ENCODE data around the gene PTRH1. TPM values are rescaled to one million over a fixed set of nuclear protein-coding genes. Genes with fewer than 3 reads are reported as not detected.
A peak's percentile ranks its signal among the peaks of the same experiment; 100 is the strongest.

PTRH1 gene
- total and polyA plus RNA-seq, 2 of the 13 experiments (the other 11 are each of a cell fraction or from before 2014, with no cell fraction given) = 4.0 to 10.4 TPM

DNA sequence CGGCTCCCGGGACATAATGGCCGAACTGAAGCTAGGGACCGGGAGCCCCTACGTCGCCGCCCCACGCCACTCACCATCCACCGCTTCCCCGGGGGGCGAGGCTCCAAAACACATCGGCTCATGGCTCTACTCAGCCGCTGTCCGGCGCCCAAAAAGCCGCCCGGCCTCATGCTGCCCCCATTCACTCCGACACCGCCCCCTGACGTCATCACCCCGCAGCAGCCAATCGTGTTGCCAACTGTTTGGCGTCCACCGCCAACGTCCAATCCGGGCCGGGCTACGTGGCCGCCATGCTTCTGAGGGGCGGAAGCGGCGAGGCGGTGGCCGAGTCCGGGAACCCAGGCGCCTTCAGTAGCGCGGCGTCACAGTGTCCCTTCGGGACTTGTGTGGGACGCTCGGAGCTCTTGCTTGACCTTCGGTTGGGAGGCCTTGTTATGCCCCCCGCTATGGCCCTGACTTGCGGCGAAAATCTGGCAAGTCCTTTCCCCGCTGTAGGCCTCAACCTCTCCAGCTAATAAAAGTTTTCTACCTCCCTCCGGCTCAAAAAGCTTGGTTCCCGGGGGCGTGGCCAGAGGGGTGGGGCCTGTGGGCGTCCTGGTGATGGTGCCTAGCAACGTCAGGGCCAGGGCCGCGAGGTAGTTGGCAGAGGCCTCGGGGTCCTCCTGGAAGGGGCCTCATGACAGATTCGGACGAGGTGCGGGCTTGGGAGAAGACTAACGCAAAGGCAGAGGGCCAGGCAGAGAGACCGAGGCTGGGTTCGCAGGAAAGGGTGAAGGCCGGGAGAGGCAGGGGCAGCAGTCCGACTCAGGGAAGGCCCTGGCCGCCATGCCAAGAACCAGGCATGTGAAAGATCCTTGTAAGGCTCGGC lies at the start of gene PTRH1, which contains the start of gene TTC16 (continued):
- peak; percentile 95; the same call in 1 of the 2 replicates for TF ChIP-seq SIN3A (IDR thresholded peaks at IDR 0.05; ENCODE audit: borderline replicate concordance, low read depth, low read length)
- TF ChIP-seq, protein P1, sequence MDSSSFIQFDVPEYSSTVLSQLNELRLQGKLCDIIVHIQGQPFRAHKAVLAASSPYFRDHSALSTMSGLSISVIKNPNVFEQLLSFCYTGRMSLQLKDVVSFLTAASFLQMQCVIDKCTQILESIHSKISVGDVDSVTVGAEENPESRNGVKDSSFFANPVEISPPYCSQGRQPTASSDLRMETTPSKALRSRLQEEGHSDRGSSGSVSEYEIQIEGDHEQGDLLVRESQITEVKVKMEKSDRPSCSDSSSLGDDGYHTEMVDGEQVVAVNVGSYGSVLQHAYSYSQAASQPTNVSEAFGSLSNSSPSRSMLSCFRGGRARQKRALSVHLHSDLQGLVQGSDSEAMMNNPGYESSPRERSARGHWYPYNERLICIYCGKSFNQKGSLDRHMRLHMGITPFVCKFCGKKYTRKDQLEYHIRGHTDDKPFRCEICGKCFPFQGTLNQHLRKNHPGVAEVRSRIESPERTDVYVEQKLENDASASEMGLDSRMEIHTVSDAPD (CRISPR knock-in tag; IDR thresholded peaks at IDR 0.05) = no peak
- TF ChIP-seq, protein P2, sequence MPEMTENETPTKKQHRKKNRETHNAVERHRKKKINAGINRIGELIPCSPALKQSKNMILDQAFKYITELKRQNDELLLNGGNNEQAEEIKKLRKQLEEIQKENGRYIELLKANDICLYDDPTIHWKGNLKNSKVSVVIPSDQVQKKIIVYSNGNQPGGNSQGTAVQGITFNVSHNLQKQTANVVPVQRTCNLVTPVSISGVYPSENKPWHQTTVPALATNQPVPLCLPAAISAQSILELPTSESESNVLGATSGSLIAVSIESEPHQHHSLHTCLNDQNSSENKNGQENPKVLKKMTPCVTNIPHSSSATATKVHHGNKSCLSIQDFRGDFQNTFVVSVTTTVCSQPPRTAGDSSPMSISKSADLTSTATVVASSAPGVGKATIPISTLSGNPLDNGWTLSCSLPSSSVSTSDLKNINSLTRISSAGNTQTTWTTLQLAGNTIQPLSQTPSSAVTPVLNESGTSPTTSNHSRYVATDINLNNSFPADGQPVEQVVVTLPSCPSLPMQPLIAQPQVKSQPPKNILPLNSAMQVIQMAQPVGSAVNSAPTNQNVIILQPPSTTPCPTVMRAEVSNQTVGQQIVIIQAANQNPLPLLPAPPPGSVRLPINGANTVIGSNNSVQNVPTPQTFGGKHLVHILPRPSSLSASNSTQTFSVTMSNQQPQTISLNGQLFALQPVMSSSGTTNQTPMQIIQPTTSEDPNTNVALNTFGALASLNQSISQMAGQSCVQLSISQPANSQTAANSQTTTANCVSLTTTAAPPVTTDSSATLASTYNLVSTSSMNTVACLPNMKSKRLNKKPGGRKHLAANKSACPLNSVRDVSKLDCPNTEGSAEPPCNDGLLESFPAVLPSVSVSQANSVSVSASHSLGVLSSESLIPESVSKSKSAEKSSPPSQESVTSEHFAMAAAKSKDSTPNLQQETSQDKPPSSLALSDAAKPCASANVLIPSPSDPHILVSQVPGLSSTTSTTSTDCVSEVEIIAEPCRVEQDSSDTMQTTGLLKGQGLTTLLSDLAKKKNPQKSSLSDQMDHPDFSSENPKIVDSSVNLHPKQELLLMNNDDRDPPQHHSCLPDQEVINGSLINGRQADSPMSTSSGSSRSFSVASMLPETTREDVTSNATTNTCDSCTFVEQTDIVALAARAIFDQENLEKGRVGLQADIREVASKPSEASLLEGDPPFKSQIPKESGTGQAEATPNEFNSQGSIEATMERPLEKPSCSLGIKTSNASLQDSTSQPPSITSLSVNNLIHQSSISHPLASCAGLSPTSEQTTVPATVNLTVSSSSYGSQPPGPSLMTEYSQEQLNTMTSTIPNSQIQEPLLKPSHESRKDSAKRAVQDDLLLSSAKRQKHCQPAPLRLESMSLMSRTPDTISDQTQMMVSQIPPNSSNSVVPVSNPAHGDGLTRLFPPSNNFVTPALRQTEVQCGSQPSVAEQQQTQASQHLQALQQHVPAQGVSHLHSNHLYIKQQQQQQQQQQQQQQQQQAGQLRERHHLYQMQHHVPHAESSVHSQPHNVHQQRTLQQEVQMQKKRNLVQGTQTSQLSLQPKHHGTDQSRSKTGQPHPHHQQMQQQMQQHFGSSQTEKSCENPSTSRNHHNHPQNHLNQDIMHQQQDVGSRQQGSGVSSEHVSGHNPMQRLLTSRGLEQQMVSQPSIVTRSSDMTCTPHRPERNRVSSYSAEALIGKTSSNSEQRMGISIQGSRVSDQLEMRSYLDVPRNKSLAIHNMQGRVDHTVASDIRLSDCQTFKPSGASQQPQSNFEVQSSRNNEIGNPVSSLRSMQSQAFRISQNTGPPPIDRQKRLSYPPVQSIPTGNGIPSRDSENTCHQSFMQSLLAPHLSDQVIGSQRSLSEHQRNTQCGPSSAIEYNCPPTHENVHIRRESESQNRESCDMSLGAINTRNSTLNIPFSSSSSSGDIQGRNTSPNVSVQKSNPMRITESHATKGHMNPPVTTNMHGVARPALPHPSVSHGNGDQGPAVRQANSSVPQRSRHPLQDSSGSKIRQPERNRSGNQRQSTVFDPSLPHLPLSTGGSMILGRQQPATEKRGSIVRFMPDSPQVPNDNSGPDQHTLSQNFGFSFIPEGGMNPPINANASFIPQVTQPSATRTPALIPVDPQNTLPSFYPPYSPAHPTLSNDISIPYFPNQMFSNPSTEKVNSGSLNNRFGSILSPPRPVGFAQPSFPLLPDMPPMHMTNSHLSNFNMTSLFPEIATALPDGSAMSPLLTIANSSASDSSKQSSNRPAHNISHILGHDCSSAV (CRISPR knock-in tag; IDR thresholded peaks at IDR 0.05; ENCODE audit: borderline replicate concordance) = 0 out of 2 replicates have a peak, but pooled peaks have one; percentile 67
- no peak for TF ChIP-seq ZNF773 (CRISPR knock-in tag; IDR thresholded peaks at IDR 0.05; ENCODE audit: borderline replicate concordance)
- TF ChIP-seq GTF3A (CRISPR knock-in tag; conservative IDR thresholded peaks at IDR 0.05) = 0 out of 2 replicates have a peak, but pooled peaks have one; percentile 37
- TF ChIP-seq ZNF382 (CRISPR knock-in tag; IDR thresholded peaks at IDR 0.05; ENCODE audit: borderline replicate concordance) = no peak
- TF ChIP-seq ELF1 (CRISPR knock-in tag; IDR thresholded peaks at IDR 0.05) = peak; percentile 100
- TF ChIP-seq SRSF9 (IDR thresholded peaks at IDR 0.05; ENCODE audit: borderline replicate concordance, insufficient read depth, low read depth, low read length, poor library complexity, severe bottlenecking) = no peak
- TF ChIP-seq ZNF256 (CRISPR knock-in tag; conservative IDR thresholded peaks at IDR 0.05) = no peak
- no peak for TF ChIP-seq SSRP1 (CRISPR knock-in tag; IDR thresholded peaks at IDR 0.05)
- no peak for TF ChIP-seq NR2F6 (IDR thresholded peaks at IDR 0.05)
- no peak for TF ChIP-seq NR2F6 (CRISPR knock-in tag; IDR thresholded peaks at IDR 0.05)
- TF ChIP-seq ONECUT2 (CRISPR knock-in tag; IDR thresholded peaks at IDR 0.05) = no peak
- no peak for TF ChIP-seq EHMT2 (IDR thresholded peaks at IDR 0.05; ENCODE audit: borderline replicate concordance, low read depth, low read length)
- TF ChIP-seq ZNF160 (CRISPR knock-in tag; IDR thresholded peaks at IDR 0.05) = 0 out of 2 replicates have a peak, but pooled peaks have one; percentile 47
- no peak for TF ChIP-seq SOX6 (IDR thresholded peaks at IDR 0.05)
- TF ChIP-seq SOX6 (CRISPR knock-in tag; IDR thresholded peaks at IDR 0.05) = peak; percentile 9; the same call in 1 of the 2 replicates
- TF ChIP-seq ZMYM4 (CRISPR knock-in tag; IDR thresholded peaks at IDR 0.05) = 0 out of 2 replicates have a peak, but pooled peaks have one; percentile 20
- TF ChIP-seq, protein P3, sequence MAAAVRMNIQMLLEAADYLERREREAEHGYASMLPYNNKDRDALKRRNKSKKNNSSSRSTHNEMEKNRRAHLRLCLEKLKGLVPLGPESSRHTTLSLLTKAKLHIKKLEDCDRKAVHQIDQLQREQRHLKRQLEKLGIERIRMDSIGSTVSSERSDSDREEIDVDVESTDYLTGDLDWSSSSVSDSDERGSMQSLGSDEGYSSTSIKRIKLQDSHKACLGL (CRISPR knock-in tag; IDR thresholded peaks at IDR 0.05) = peak; percentile 50; the same call in 1 of the 2 replicates
- TF ChIP-seq PRPF4 (IDR thresholded peaks at IDR 0.05; ENCODE audit: low read depth, low read length, poor library complexity, severe bottlenecking) = no peak
